CD4-positive, alpha-beta T cell treated with Interleukin-17A for 4 hours (primary cell): Measurements from ENCODE around the gene FAM135A.

Source experiments
- DNase-seq: peaks from one replicate; pipeline ENCODE4 v3.0.0-alpha.2; 2020; ENCODE audit warnings: mixed read lengths

The FAM135A gene

DNA sequence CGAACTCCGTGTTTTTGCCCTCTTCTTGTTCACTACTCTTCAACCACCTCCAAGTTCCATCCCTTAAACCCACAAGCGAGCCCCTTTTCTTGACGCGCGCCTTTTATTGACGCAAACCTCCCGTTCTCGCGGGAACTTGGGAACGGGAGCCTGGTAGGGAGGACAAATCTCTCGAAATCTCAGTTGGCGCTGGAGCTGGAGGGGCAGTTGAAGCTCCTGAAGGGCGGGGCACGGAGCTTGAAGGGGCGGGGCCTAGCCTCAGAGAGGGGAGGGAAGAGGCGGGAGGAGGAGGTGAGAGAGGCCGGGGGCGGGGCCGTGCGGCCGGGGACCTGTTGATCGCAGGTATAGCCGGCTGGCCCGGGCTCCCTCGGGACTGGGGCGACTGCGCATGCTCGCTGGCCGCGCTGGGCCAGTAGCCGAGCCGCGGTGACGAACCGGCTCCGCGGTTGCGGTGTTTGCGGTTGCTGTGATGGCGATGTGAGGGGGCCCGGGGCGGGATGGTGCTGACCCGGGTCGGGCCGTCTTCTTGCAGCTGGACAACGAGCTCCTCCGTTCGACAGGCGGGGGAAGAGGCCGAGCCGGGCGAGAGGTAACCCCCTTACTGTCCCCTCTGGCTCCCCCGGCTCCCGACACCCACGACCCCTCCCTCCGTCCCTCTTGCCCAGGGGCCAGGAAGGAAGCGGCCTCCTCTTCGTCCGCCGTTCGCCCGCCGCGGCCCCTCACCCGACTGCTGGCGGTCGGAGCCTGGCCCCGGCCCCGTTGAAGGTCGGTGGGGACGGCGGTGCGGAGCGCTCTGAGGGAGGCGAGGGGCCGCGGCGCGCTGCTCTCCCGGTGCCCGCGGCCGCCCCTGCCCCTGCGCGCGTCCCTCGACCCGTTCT is at the start of gene FAM135A:
TSS of gene FAM135A (plus strand) at position 395 of the 878 bp plus-strand sequence. CDS start 14,835 bp downstream, outside the sequence.
- DNase-seq = peak; percentile 98

DNA sequence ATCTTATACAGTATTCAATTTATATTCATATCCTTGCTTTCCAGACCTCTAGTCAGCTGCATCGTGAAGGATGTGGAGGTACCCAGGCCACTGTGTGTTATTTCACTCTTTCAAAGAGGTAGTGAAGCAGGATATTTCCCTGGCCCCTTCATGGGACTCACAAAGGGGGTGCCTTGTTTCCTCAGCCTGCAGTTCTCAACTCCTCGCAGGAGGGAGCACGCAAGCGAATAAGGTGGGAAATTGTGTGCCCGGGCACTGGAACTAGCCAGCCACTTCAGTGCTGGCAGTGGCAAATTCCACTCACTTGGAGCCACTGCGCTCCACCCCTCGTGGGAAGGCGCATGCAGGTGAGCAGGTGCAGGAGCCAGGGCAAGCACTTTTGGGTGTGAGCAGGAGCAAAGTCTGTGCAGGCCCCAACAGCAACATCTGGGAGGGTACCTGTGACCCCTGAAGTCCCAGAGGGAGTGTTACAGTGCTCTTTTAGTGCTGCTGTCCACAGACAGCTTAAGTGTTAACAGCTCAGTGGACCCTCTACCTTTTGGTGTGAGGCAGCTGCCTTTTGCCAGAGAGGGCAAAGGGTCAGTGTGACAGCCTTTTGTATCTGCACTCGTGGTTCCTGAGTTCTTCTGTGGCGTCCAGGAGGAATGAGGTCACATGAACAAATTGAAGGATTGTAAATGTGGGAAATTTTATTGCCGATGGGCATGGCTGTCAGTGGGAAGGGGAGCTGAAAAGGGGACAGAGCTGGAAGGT is 49.4 kb upstream of the FAM135A start:
- no peak for DNase-seq

DNA sequence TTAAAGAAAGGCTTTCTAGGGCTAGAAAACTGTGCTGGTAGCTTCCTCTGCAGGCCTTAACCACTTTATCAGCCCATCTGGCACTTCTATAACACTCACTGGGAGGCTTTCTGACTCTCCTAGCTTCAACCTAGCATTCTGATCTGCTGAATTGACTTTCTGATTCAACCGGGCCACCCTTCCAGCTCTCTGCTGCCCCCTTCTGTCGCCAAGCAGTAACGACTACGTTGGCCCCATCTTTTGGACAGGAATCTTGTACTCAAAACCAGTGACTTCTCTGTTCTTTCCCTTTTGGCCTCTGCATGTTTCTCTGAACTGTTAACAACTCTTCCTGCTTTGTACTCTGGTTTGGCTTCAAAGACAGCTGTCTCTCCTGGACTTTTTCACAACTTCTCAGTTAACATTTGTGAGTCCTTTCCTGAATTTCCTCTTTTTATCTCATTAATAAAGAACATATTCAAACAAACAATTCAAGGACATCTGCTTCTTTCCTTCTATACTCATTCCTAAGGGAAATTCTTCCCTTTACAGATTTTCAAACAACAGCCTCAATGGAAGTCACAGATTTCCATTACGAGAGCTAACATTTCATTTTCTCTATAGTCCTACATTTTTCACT is 43.9 kb upstream of the FAM135A start:
- peak; percentile 74 for DNase-seq

DNA sequence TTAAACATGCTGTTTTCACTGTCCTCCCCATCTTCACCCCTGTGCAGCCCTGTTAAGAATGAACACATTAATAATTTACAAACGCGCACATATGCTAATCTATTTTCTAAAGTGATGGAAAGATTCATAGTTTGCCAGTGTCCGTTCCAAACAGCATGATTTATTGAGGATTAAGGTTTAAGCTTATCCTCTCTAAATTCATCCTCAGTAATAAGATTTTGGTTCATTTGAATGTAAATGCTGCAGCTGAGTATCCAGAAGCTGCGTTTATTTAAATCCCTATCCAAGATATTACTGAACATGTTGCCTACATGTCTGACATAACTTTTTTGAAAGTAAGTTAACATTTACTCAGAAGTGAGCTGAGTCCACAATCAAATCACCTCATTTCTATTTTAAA is 42.8 kb upstream of the FAM135A start:
- no peak for DNase-seq

DNA sequence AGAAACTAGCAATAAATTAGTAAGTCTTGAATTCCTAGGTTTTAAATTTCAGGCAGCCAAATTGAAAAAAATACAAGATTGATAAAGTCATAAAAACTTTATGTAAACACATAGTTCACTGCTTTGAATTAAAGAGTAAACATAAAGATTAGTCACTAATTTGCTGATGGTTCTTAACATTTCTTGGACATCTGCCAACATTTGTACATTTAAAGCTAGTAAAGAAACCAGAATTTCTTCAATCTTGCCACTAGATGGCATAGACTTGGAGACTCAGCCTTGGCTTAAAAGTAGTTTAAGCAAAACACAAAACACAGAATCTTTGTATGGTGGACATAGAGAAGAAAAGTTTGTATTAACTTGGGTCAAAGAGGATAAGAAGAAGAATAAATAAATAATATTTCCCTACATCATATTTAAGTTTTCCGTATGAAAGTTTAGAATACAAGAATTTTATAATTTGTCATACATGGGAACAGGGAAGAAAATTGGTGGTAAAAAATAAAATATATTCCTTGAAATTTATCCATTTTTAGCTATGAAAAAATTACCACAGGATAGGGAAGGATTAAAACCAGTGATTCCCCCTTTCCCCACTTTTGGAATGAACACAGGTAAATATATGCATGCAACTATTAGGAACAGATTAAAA is 41.7 kb upstream of the FAM135A start:
- no peak for DNase-seq

DNA sequence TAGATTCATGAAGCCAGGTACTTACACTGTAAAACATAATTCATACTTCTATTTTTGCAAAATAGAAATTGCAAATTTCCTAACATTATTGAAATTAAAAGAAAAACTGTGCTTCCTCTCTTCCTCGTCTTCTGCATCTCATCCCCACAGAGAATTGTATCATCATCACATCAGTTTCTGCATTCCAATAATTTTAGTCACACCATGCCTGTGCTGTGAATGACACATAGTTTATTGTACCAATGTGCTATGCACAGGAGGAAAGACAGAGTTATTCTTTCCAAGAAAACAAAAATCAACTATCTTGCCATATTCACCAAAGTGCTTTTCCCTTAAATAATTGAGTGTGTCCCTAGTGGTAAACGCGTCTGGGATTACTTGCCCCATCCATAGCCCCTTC is 38.1 kb upstream of the FAM135A start:
- DNase-seq = no peak

DNA sequence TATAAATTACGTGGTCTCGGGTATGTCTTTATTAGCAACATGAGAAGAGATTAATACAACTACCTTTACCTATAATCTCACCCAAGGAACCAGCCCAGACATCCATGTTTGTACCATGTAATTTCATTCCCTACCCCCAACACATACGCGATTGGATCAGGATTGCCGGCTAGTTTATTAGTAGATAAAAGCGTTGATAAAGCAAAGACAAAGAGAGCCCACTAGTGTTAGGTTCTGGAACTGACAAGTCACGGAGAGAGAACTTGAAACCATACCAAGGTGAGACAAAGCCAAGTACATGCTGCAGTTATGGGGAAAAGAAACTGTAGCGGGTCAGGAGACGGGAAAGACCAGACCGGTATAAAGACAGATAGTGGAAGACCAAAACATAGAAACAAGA is 37.4 kb upstream of the FAM135A start:
- no peak for DNase-seq

DNA sequence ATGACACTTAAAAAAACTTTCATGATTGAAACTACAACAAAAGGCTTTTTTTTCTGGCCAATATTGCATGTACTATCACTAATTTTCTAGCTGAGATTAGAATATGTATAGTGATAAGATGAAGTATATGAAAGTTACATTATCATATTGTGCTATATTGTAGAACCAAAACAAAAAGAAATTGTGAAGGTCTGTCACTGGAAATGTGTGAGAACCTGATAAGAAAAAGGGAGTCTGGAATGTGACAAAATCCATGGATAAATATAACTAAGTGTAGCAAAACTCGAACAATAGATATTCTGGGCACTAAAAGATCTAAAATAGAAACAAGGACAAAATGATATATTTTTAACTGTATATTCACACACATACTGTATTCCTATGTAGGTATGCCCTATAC is 36.7 kb upstream of the FAM135A start:
- no peak for DNase-seq

DNA sequence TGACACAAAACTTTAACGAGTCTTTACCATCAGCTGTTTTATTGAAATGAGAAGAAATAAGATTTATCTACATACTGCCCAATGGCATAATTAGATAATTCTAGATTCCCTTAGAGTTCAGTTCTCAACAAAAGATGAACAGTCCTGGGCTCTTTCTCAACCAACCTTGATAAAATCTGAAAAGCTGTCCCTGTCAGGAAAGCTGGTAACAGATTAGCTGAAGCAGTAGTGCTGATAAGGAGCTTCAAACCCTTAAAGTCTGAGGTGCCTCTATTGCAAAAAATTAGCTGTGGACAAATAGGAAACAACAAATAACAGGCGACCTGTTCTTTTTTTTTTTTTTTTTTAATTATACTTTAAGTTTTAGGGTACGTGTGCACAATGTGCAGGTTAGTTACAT is 35.9 kb upstream of the FAM135A start:
- no peak for DNase-seq

DNA sequence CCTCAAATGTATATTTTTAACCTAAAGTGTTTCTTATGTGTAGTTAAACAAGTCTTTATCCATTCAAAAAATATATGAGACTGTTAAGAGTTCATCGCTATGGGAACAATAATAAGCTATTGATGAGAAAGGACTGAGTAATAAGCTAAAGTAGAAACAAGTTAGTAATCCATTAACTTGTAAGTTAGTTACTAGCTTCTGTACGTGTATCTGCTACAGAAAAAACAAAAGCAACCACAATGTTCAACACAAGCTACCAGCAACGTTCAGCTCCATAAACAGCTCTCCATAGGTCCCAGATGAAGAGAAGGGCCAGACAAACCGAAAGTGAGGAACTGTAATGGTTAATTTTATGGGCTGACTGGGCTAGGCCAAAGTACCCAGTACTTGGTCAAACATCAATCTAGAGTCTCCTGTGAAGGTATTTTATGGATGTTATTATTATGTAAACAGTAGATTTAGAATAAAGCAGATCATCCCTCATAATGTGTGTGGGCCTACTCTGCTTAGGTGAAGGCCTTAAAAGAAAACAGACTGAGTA is 33.8 kb upstream of the FAM135A start:
- no peak for DNase-seq

DNA sequence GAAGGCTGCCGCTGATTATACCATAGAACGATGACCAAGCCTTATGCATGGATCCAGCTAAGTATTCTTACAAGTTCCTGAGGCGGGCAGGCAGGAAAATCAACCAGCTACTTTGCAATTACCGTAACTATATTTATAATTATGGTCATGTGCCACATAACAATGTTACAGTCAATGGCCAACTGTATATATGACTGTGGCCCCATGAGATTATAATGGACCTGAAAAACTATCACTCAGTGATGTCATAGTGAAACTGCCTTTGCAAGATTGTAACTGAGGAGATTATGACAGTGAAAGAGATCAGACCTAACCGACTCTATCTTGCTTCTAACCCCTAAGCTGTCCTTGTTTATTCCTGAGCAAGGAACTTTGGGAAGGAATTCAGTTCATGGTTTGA is 33.1 kb upstream of the FAM135A start:
- no peak for DNase-seq

DNA sequence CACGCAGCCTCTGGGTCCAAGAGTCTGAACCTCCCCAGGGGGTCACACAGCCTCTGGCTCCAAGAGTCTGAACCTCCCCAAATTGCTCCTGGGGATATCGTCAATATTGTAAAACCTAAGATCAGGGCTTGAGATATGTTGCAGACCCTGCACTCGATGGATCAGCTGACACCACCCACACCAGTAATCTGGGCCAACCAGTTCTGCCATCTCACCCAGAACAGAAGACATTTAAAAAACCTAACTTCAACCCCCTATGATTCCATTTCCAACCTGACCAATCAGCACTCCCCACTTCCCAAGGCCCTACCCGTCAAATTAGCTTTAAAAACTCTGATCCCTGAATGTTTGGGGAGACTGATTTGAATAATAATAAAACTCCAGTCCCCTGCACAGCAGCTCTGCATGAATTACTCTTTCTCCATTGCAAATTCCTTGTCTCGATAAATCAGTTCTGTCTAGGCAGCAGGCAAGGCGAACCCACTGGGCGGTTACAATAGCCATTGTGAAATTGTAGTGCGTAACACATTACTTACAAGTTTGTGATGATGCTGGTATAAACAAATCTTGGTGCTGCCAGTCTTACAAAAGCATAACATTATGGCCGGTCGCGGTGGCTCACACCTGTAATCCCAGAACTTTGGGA is 32.4 kb upstream of the FAM135A start:
- no peak for DNase-seq

DNA sequence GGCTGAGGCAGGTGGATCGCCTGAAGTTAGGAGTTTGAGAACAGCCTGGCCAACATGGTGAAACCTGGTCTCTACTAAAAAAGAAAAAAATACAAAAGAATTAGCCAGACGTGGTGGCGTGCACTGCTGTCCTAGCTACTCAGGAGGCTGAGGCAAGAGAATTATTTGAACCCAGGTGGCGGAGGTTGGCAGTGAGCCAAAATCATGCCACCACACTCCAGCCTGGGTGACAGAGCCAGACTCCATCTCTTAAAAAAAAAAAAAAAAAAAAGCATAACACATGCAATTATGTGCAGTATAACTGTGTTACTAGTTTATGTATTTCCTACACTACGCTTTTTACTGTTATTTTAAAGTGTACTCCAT is 31.9 kb upstream of the FAM135A start:
- no peak for DNase-seq

DNA sequence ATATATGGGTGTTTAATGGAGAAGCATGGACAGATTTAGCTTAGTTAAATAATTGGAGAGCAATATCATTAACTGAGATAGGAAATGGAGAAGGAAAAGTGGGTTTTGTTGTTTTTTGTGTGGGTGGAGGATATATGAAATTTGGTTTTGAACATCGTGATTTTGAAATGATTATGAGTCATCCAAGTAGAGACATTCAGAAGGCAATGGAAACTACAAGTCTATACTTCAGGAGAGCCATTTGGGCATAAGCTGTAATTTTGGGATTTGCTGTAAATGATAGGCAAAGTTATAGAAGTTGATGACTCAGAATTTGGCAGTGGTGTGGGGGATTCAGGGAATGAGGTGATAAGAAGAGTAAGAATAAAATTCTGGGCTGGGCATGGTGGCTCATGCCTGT is 27.4 kb upstream of the FAM135A start:
- DNase-seq = no peak

DNA sequence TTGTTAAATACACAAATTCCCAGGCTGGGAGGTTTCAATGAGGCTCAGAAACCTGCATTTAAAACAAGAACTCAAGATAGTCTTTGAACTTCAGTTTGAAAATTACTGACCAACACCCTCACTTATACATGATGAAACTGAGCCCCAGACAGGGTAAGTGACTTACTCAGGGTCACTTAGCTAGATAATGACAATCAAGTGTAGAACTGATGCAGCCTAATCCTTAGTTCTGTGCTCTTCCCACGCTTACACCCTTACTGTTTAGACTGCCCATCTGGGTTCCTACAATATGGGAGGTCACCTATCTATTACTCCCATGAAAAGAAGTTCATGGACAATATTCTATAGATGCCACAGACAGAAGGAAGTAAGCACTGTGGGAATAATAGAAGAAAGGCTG is 24.5 kb upstream of the FAM135A start:
- DNase-seq = no peak

DNA sequence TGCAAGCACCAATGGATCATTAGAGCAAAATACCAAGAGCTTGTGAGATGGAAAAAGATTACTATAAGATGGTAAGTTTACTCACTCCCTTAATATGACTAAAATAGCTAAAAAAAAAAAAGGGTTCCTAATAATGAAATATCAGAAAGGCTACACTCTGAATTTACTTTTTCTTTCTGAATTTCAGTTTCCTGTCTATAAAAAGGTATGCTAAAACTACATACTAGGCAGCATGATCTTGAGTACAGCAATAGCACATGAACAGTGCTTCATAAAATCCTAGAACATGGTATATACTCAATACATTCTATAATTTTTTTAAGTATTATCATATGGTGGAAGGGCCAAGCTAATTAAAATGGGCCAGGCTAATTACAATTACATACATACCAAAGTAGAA is 24.0 kb upstream of the FAM135A start:
- DNase-seq = no peak

DNA sequence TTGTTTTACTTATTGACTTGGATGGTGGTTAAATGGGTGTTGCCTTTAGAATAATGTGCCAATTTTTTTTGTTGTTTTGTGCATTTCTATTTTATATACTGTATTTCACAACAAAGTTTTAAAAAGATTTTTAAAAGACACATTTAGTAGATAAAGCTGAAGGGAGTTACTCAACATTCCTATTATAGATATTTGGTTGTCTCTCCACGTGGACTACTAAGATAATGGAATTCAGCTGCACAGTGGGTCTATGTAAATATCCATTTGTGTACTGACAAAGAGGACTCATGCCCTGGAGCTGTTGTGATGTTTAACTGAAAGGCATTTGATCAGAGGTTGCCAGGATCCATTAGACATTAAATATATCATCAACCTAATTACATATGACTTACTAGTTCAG is 23.2 kb upstream of the FAM135A start:
- DNase-seq = no peak

DNA sequence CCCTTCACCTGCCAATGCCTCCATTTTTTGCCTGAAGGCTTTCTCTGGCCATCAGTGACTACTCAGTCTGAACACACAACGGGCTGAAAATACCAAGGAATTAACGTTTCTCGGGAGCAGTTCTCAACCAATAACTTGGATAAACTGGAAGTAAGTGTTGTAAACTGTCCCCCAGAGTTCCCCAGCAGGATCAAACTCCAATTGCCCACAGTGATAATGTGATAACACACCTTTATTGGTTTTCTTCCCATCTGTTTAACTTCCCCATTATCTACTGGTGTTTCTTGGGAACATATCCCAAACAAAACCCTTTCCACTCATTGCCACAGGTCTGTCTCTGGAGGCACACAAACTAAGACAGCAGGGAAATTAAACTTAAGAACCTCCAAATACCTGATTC is 21.8 kb upstream of the FAM135A start:
- DNase-seq = no peak

DNA sequence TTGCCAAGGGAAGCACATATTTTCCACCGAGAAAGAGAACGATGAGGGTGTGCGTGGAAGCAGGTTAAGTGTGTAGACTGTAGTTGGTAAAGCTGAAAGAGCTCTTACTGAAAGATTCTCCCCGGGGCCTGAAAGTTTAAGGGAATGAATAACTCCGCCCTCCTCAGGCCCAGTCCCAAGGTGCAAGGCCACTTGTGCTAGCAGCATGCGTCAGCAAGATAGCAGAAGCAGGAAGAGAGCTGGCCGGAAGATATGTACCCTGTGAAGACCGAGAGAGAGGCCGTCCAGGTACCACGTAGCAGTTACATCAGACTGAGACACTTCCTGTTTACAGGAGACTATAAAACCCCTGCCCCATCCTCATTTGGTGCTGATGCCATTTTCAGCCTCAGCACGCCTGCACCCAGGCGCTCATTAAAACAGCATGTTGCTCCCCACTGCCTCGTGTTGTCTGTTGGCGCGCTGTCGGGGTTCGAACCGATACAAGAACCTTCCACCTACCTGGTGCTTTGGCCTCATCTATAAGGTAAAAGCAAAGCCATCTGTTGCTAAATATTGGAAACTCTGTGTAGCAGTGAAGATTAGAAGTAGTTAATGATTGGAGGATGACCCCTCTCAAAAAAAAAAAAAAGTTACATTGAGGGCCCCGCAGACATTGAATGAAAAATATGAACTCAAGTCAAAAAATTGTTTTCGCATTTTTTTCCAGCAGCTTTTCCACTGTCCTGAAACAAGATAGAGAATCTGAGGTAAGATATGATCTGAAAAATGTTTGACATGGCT is 18.6 kb upstream of the FAM135A start:
- DNase-seq = no peak

DNA sequence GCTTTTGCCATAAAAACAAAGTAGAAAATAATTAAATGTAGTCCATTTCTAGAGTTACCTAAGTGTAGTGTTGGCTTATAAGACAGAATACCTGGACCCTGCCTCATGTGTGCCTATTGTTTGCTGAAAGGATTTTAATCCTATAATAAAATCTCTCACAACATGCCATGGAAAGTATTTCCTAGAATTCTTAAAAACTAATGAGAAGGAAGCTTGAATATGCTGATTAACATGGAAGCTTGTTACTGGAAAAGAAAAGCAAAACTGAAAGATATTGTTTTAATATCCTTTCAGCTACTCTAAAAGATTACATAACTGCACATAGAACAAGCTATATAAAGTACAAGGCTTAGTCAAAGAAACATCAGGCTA is 18.0 kb upstream of the FAM135A start:
- no peak for DNase-seq

DNA sequence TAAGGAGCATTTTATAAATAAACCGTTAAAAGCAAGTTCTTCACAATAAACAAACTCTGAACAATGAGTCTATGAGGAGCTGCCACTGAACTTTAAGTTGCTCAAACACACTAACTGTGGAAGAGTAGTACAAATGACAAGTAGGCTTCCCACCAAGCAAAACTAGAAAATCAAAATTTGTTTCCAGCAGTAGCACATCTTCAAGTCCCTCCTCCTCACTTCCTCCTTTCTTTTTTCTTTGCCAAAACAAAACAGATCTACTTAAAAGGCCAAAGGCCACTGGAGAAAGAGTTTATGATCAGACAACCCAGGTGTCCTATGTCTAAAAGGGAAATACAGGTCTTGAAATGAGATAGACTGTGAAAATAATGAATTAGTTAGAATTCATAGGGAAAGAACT is 17.1 kb upstream of the FAM135A start:
- no peak for DNase-seq
